Activated naive CD4-positive, alpha-beta T cell treated with anti-CD3 and anti-CD28 coated beads, Interleukin-2, amount 50 U/mL, for 16 hours (primary cell): ENCODE results near the gene SDK1.

Experiments used
- DNase-seq: peaks from one replicate; pipeline ENCODE4 v3.0.0-alpha.2; 2020

The SDK1 gene

DNA sequence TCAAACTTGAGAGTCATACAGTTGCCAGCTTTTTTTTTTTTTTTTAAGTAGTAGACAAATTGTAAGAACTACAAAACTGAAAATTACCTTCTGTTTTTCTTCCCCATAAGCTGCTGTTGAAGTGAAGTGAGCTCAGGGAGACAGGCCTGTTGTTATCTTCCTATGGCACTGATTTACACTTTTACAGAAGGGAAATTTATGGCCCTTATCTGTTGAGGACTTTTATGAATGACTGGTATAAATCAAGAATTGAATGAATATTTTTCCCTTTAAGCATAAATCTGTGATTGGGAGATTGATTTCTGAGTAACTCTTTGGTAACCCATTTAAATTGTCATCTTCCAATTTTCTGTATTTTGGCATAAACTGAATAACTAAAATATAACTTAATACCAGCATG lies 124.0 kb downstream of the SDK1 start:
- DNase-seq: no peak

DNA sequence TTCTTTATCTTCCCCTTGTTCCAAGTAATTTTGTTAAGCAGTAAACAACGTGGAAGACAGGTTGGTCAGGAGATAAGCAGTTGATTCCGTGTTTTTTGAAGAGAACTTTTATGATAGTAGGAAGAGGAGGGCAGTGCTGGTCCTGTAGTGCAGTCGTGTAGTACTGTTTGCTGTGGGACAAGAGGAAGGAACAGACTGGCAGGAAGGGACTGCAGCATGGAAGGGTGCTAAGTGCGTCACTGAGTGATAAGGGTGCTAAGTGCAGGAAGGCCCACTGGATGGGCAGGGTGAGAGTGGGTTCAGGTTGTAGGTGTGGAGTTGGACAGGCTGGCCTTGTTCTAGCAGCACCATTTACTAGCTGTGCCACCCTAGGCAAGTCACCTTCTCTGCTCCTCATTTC lies 125.0 kb downstream of the SDK1 start:
- no peak for DNase-seq

DNA sequence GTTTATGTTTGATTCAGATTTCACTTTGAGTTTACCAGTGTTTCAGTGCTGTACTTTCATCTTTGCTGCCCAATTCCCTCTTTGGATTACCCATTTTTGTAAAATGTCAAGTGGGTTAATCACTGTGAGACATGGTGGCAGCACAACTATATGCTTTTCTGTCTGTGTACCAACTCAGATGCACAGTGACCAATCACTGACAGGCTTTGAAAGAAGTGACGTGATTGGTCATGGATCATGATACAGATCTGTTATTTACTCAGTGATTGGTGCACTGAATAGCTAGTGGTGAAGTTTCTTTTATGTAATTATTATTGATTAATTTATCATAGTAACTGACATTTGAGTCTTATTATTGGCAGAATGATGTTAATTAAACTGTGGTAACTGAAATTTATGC lies 126.9 kb downstream of the SDK1 start:
- DNase-seq: no peak

DNA sequence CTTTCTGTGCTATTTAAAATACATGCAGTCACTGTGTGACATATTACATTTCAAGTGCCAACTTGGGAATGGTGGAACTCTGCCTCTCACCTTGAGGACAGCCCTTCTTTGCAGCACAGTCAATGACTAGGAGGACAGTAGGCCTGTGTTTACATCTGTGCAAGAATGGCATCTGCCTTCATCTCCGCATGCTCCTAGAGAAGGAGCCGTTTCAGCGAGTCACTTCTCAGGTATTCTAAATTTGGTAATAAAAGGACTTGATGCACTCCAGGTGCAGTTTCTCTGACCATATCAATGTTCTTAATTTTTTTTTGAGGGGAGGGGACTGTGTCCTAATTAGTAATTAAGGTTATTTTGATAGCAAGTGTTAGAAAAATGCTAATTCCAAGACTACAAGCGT lies 128.9 kb downstream of the SDK1 start:
- DNase-seq: no peak

DNA sequence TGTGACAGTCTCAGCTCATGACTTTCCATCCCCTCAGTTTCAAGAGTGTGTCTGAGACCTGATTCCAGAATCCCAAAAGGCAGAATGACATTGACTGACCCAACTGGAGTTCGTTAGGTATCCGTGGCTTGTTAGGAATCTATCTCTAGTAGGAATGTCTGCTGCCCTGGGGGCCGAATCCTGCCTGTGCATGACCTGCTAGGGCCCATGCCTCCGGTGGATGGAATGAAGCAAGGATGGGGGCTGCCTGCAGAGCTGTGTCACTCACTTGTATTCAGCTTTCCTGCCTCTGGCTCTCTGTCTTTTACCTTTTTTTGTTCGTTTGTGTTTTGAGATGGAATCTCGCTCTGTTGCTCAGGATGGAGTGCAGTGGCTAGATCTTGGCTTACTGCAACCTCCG lies 129.5 kb downstream of the SDK1 start:
- no peak for DNase-seq

DNA sequence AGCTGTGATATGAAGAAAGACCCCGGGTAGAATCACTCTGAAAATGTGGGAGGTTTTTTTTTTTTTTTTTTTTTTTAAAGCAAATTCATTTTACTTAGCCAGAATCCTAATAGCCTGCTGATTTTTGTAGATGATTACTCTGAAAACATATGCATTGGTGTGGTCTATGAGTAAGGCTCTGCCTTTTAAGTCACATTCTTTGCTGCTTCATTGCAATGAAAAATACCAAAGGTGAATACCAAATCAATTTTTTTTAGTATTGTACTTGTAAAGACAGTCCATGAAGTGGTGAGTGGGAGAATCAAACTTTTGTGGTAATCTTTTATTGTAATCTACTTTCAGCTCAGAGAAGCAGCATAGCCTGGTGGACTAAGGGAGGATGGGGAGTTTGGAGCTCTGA lies 130.3 kb downstream of the SDK1 start:
- DNase-seq: no peak

DNA sequence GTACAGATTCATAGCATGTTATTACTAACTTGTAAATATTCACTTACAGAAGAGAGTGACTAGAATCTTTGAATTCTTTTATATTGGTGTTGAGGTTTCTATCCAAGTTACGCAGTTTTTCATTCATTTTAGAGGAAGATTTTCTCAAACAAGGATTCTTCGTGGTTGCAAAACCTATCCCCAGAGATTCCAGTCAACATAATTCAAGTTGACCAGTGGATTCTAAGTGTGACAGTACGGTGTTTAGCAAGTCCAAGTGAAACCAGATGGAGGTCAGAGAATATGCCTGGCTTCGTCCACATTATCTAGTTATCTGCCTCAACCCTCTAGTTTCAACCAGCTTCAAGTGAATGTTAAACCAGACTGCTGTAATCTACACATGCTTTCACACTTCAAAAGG lies 131.9 kb downstream of the SDK1 start:
- no peak for DNase-seq

DNA sequence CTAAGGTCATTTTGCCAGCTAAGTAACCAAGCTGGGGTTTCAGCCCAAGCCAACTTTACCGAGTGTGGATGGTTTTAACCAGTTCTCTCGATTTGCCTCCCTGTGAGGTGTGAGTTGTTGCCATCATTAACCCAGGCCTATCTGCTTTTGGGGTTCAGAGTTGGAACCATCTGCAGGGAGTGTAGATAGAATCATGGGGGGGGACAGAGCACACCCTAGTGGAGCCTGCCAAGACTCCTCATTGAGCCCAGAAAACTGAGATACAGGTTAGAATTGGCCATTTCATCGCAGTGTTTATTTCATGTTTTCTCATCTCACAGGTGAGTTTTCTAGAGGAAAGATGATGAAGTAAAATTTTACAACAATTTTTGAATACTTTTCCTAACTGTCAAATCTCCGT lies 133.6 kb downstream of the SDK1 start:
- no peak for DNase-seq

DNA sequence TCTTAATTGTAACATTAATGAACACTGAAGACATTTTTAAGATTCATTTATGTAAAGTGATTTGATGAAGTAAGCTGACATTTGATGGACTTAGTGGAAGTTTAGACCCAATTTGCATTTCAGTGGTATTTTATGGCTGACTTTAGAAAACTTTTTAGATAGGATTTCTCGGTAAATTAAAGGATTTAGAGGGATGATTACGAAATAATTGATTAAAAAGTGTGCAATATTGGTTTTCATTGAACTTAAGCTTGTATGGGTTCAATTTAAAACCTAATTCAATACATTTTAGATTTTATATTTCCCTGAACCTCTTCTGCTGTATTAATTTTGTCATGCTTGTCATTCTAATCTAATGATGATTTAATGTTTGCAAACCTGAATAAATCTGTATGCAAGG lies 135.1 kb downstream of the SDK1 start:
- no peak for DNase-seq

DNA sequence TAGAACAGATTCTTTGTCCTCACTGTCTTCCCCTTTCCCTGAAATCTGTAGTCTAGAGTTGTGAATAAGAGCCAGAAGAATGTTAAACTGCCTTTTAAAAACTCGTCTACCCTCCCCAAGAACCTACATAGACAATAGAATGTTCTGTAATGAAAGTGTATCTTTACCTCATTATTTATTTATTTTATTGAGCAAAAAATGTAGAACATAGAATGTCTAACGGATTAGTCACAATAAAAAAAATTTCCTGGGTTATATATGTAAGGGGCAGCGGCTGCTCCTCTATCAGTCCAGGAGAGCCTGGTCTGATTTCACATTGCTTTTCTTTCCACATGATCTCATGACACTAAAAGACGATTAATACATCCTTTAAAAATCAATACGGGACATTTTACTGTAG lies 135.7 kb downstream of the SDK1 start:
- no peak for DNase-seq

DNA sequence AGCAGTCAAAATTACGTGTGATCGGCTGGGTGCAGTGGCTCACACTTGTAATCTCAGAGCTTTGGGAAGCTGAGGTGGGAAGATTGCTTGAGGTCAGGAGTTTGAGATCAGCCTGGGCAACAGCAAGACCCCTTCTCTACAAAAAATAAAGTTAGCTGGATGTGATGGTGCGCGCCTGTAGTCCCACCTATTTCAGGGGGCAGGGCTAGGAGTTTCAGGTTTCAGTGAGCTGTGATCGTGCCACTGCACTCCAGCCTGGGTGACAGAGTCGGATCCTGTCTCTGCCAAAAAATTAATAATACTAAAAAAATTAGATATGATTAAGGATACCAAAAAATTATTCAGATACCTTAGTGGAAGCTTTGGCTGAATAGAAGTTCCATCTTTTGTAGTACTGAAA lies 136.4 kb downstream of the SDK1 start:
- DNase-seq: no peak

DNA sequence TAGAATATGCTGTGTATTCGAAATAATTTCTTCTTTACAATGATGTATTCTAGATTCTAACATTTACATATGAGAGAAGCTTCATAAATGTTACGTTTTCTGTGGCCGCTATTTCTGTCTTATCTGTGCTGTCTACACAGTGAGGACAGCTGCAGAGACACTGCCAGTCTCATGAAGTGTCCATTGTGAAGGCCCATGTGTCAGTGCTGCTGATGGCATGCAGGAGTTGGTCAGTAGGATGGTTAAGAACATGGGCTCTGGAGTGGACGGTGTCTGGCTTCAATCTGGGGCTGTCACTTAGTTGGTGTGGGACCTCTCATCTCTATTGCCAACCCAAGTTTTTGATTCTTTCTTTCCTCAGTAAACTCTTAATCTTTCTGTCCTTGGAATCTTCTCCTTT lies 137.3 kb downstream of the SDK1 start:
- no peak for DNase-seq

DNA sequence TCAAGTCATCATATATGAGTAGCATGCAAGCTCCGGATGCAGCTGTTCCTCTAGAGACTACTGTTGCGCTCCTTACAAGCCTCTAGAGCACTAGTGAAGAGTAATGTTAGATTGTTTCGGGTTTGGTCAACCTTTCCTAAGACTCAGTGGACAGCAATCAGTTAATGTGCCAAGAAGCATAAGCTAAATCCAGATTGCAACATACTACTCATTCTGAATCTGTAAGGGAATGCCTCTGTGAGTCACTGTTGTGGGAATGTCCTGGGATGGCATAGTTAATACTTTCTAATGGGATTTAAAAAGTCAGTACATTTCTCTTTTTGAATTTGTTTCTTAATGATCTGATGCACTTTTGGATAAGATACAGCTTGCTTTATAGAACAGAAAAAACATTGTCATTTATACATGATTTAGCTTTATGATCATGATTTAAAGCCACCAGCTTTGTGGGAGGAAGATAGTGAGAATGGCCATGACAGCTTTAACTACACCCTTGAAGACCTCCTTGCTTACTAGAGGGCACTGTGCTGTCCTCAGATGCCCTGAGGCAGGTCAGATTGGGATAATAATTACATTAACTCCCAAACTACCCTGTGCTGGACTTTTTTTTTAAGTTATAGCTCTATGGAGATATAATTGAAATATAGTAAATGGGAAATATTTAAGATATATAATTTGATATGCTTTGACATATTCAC lies 138.4 kb downstream of the SDK1 start:
- DNase-seq: no peak

DNA sequence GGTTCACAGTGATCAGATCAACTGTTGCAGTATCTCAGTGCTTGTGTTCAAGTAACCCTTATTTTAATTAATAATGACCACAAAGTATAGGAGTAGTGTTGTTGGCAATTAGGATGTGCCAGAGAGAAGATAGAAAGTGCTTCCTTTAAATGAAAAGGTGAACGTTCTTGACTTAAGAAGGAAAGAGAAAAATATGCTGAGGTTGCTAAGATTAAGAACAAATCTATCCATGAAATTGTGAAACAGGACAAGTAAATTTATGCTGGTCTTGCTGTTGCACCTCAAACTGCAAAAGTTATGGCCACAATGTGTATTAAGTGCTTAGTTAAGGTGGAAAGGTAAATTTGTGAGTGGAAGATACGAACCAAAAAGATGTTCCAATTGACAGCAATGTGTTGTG lies 139.5 kb downstream of the SDK1 start:
- DNase-seq: no peak

DNA sequence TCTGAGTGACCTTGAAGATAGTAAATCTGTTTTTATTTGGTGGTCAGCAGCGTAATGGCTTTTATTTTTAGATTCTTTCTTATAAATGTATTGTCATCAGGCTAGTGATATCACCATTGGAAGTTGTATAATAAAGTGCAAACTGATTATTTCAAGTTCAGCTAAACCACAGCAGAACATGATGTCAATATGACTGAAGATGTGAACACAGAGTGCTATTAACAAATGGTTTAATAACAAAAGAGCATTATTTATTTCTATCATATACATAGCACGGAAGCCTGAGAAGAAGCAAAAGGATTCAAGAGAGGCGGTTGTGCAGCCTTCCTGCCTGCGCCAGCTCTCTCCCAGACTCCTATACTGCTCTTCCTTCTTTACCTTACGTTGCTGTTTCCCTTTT lies 142.7 kb downstream of the SDK1 start:
- no peak for DNase-seq

DNA sequence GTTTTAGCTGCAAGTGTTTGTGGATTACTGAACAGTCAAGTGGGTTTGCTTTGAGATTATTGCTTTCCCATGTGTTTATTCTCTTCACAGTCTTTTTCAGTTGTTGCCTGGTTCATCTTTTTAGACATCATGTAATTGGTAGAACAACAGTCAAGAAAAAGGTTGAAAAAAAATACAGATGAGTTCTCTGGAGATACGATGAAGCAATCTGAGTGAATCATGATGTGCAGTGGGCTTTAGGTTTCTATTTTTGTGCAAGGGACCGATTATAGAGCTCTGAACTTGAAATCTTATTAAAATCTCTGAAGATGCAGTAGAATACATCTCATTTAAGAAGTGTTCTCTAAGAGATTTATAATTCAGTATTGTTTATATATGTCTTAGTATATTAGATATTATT lies 145.7 kb downstream of the SDK1 start:
- DNase-seq: no peak

DNA sequence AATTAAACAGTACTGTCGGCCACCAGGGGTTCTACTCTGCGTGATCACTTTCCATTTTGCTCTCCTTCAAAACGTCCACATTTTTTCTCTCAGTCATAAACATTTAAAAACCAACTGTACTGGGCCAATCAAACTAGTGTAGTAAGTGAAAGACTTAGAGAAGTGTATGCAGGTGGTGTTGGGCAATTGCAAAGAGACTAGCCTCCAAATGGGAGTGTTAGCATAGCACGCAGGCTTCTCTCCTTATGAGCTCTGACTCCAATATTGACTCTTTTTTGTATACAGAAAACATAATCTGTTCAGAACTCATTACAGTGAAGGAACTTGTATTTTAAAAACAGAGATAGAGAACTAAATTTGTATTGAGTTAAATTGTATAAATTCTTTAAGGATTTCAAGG lies 150.6 kb downstream of the SDK1 start:
- no peak for DNase-seq

DNA sequence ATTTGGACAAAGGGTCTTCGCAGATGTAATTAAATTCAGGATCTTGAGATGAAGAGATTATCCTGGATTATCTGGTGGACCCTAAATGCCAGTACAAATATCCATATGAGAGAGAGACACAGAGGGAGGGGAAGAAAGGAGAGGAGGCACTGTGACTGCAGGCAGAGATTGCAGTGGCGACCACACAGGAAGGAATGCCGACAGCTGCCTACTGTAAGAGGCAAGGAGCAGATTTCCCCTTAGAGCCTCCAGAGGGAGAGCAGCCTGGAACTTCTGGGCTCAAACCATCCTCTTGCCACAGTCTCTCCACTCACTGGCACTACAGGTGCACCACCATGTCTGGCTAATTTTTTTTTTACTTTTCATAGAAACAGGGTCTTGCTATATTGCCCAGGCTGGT lies 152.3 kb downstream of the SDK1 start:
- DNase-seq: no peak

DNA sequence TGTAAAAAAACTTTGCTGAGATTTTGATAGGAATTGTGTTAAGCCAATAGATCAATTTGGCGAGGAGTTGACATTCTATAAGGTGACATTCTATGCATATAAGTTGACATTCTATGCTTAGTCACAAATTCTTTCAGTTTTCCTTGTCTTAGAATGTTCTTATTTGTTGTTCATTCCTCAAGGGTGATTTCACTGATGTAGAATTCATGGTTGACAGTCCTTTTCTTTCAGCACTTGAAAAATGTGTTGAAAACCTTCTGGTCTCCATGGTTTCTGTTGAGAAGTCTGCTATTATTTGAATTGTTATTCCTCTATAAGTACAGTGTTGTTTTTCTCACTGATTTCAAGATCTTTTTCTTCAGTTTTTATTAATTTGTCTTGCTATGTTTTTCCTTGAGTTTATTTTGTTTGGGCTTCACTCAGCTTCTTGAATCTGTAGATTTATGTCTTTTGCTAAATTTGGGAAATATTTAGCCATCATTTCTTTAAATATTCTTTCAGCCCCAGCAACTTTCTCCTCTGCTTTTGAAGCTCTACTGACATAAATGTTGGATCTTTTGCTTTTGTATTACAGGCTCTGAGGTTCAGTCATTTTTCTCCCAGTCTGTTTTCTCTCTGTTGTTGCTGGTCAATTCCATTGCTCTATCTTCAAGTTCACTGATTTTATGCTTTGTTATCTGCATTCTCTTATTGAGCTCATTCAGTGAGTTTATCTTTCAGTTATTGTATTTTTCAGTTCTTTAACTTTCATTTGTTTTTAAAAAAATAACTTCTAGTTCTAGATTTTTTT lies 154.9 kb downstream of the SDK1 start:
- no peak for DNase-seq

DNA sequence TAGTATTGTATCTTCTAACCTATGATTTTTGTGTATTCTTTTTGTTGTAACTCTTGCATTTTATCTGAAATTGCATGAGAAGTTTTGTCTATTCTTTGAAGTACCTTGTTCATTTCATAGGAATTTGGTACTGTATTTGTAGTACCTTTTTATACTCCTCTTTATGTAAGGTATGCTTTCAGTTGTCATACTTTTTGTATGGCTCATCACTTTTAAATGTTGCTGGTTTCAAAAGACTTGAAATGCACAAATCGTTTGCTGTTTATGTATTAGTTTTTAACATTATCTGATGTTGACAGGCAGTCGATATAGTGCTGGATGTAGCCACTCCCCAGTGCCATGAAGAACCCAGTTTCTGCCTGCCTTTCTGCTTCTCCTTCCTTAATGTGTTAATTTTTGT lies 158.1 kb downstream of the SDK1 start:
- DNase-seq: no peak

DNA sequence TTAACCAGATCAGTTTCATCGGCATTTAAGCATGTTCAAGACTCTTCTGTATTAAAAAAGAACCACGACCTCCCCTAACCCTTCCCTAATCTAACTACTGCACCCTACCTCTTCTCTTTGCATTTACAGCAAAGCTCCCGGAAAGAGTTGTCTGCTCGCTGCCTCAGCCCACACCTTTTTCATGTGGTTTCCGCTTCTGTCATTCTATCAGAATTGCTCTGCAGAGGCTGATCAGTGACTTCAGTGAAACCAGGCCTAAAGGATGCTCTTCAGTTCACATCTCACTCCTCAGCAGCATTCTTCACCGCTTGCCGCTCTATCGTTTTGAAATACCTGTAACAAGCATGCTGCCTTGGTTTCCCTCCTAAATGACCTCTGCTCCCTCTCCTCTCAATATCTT lies 160.9 kb downstream of the SDK1 start:
- DNase-seq: peak; percentile 64

DNA sequence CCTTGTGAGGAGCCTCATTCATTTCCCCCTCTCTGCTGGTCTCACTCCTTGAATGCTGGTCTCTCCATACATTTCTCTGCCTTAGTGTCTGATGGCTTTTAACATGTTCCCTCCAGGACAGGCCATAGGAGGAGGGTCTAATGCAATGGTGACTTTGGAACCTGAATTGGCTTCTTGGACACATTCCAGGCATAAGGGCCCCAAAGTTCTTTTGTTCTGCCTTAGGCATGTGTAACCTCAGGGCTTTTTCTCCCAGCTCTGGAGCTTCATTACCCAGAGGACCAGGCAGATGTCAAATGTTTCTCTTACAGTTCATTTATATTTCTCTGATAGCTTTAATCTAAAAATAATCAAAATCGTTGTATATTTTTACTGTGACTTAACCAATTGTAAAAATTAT lies 162.6 kb downstream of the SDK1 start:
- no peak for DNase-seq

DNA sequence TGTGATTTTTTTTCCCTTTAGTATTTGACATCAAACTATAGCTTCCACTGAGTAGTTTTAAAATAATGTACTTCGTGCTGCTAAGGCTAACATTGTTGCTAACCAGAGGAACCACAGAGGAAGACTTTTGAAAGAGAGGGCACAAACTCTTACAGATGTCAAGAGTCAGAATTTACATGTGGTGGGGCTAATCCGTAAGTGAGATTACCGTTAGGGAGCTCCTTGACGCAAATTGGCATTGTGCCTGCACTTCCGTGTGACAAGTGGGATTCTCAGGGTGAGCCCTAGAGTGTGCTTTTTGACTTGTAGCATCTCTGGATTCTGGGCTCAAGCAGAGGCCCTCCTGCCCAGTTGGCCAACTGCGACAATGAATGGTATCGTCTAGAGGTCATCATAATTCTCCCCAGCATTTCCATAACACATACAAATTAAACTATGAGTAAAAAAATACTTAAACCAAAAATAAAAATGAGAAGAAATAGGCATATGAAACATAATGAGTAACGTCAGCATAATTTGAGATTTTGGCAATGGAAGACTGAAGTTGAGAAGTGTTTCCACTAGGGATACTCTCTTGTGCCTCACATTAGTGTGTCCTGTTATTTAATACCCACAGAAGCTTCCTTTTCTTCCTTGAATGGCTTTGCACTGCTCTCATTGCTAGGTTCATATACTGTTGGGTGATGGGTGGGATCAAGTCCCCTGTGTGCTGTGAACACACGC lies 164.0 kb downstream of the SDK1 start:
- no peak for DNase-seq

DNA sequence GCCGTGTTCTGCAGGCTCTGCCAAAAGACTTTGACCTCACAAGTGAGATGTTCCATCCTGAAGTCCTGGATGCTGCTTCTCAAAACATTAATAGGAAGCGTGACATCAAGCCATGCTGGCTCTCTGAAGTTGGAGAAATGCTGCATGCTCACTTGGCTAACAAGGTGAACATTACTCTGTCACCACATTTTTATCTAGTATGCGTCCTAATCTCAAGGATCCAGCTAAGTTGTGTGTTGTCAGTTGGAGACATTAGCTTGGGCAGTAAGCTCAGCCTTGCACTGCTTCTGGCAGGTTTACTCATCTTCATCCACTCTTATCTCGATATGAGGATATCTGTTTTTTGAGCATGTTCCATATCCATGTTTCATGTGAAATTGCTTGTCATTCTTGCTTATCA lies 165.2 kb downstream of the SDK1 start:
- no peak for DNase-seq
